Measurements from ENCODE around the gene PGA3.
A peak's percentile ranks its signal among the peaks of the same experiment; 100 is the strongest.

- TF ChIP-seq POLR2A (IDR thresholded peaks at IDR 0.05): no peak
- TF ChIP-seq, protein P1, sequence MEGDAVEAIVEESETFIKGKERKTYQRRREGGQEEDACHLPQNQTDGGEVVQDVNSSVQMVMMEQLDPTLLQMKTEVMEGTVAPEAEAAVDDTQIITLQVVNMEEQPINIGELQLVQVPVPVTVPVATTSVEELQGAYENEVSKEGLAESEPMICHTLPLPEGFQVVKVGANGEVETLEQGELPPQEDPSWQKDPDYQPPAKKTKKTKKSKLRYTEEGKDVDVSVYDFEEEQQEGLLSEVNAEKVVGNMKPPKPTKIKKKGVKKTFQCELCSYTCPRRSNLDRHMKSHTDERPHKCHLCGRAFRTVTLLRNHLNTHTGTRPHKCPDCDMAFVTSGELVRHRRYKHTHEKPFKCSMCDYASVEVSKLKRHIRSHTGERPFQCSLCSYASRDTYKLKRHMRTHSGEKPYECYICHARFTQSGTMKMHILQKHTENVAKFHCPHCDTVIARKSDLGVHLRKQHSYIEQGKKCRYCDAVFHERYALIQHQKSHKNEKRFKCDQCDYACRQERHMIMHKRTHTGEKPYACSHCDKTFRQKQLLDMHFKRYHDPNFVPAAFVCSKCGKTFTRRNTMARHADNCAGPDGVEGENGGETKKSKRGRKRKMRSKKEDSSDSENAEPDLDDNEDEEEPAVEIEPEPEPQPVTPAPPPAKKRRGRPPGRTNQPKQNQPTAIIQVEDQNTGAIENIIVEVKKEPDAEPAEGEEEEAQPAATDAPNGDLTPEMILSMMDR (IDR thresholded peaks at IDR 0.05): peak; percentile 72 to 93 (median 88)
These were observed 15.7 kb upstream of the PGA3 start for GRCh38 chr11:61187505-61188130.

Data from prostate gland (tissue), 2 donors.